Activated CD4-positive, alpha-beta T cell treated with anti-CD3 and anti-CD28 coated beads, Interleukin-2, amount 50 U/mL, for 24 hours (primary cell): ENCODE data around the gene TMEM51.

Experiments used
- DNase-seq, 2 donors: peaks; one replicate each; pipeline ENCODE4 v3.0.0-alpha.2; 2020; ENCODE audit warnings: low read depth in 1 of 2, low spot score in 1 of 2

Gene TMEM51

DNA sequence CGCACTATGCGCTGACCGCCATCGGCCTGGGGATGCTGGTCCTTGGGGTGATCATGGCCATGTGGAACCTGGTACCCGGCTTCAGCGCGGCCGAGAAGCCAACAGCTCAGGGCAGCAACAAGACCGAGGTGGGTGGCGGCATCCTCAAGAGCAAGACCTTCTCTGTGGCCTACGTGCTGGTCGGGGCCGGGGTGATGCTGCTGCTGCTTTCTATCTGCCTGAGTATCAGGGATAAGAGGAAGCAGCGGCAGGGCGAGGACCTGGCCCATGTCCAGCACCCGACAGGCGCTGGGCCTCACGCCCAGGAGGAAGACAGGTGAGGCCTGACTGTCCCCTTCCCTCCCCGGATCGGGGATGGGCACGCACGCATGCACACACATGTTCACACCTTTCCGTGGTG, 61.6 kb downstream of the TMEM51 start:
- no peak for DNase-seq

DNA sequence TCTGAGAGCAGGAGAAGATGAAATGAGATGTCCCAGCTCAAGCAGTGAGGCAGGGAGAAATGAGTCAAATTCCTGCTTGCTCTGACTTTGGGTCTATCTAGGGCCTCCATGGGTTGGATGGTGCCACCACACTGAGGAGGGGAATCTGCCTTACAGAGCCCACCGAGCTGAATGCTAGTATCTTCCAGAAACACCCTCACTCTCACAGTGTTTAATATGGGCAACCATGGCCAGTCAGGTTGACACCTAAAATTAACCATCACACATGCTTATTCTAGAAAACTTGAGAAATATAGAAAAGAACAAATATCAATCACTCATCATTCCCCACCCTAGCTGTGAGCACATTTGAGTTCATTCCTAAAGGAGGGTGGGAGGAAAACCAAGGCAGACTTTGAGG, 64.1 kb downstream of the TMEM51 start:
- DNase-seq: no peak

DNA sequence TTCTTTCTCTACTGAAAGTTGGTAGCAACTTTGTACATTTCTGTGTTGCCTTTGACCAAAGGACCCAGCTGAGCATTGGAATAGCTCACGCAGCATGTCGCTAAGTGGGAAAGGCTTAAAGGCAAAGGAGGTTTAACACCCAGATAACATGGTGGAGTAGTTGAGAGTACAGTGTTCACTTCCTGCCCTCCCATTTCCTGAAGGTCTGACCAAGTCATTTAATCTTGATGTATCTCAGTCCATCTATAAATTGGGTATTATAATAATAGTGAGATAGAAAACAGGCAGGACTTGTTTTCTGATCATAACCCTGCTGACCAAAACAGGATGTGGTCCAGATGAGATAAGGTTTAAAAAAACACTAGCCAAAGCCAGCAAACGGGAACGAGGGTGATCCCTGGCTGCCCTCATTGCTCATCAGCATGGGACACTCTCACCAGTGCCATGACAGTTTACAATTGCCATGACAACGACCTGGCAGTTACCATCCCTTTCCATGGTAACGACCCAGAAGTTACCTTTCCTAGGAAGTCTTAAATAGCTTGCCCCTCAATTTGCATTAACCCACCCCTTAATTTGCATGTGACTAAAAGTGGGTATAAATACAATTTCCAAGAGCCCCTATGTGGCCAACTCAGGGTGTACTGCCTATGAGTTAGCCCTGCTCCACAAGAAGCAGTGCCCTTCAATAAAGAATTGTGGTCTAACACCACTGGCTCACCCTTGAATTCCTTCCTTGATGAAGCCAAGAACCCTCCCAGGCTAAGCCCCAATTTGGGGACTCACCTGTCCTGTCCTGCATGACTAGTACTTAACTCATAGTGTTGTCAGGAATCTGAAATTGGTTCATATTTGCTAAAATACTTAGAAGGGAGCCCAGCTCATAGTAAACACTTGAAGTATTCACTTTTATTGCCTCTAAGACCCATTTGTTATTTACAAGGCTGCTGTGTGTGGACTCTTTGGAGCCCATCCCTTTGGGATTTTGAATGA, 65.0 kb downstream of the TMEM51 start:
- no peak for DNase-seq

DNA sequence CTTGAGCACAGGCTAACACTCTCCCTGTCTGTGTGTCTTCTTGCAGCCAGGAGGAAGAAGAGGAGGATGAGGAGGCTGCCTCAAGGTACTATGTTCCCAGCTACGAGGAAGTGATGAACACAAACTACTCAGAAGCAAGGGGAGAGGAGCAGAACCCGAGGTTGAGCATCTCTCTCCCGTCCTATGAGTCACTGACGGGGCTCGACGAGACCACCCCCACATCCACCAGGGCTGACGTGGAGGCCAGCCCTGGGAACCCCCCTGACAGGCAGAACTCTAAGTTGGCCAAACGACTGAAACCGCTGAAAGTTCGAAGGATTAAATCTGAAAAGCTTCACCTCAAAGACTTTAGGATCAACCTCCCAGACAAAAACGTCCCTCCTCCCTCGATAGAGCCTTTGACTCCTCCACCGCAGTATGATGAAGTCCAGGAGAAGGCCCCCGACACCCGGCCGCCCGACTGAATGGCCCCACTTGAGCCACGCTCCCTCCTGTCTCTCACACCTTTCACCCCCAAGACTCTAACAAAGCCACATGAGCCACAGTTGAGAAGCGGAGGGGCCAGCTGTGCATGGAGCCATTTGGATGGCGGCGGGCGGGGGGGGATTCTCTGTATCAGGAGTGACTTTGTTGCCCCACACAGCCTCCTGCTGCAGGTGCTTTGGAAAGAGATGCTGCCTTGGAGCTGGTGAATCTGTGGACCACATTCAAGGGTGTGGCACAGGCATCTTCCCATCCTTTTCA, 65.9 kb downstream of the TMEM51 start:
- no peak for DNase-seq

DNA sequence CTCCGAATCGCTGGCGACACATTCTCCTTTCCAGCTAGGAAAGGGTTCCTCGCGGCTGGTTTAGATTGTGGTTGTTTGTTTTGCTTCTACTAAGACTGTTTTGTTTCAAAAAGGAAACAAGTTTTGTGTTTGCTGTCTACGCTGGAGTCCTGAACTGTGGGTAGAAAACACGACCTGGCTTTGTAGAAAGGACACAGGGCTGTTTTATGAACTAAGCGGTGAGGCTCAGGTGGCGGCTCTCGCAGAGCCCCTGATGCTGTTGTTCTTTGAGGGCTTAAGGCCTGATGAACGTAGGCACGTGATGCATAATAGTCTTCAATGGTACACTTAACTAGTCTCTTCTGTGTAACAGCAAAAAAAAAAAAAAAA, 66.5 kb downstream of the TMEM51 start:
- DNase-seq: no peak

DNA sequence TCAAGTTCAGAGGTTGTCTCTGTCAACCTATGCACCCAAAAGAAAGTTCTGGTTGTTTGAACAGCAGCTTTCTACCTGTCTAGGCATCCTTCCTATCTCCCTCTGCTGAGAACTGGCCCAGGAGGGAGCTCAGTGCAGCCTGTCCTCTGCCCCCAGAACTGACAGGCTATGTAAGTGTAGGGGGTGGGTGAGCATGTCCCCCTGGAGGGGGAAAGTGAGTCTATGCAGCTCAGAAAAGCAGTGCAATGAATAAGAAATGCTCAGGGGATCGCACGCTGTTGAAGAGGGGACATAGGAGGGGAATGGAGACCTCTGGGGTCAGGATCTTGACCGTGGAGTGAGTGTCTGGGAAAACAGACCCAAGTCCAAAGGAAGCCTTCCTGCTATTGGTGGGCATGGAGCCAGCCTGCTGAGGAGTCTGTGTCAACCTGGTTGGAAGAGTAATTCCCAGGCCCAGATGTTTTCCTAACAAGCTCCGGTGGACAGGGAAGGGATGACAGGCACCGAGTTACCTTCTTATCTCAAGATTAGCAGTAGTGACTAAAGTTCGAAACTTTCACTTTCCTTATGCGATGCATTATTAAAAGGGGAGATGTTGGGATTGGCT, 67.4 kb downstream of the TMEM51 start:
- DNase-seq: no peak

DNA sequence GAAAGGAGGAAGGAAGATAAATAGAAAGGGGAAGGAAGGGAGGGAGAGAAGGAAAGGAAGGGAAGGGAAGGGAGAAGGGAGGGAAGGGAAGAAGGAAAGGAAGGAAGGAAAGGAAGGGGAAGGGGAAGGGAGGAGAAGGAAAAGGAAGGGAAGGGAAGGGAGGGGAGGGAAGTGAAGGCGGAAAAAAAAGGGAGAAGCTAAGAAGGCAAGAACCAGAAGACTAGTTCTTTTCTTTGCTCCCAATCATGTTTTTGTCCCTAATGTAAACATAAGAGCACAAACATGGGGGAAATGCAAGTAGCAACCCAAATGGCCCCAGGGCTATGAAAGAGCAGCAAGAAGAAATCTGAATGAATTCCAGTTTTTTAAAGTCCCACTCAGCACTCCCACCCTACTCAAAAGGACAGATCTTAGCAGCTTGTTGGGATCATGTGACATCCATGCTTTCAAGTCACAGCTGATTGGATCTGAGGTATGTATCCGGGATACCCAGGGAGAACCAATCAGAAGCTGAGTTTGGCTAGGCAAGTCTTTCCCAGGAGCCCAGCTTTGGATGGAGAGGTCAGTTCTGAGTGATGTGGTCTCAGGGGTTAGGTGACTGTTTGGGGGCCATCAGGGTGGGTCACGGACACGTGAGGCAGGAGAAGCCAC, 69.2 kb downstream of the TMEM51 start:
- DNase-seq: no peak

DNA sequence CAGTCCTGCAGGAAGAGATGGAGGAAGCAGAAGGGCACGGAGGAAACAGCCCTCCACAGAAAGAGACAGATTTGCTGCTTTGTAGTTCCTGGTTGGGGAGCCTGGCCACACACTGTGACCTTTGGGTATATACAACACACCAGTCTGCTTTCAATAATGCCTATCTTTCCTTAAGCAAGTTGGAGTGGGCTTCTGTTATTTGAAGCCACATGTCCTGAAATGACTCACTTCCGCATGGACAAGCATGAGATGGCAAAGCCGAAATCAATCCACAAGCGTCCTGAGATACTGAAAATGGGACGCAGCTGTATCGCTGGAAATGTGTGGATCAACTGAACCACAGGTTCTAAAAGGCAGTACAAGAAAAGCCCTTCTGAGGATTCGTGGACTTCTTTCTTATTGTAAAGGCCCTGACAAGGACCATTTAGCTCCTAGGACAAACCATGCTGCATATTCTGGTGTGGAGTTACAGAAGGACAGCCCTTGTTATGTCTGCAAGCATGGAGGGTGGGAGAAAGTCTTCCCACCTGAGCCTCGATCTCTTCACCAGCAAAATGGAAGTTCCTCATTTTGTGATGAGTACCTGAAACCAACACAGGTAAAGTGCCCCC, 70.8 kb downstream of the TMEM51 start:
- DNase-seq: no peak

DNA sequence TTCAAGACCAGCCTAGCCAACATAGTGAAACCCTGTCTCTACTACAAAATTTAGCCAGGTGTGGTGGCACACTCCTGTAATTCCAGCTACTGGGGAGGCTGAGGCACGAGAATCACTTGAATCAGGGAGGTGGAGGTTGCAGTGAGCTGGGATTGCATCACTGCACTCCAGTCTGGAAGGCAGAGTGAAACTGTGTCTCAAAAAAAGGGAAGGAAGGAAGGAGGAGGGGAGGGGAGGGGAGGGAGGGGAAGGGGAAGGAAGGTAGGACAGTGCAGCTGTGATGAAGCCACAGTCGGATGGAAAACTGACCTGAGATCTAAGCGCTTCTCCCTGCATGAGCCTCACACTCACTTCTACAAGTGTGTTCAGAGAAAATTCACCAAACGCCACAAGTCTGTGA, 71.4 kb downstream of the TMEM51 start:
- no peak for DNase-seq

DNA sequence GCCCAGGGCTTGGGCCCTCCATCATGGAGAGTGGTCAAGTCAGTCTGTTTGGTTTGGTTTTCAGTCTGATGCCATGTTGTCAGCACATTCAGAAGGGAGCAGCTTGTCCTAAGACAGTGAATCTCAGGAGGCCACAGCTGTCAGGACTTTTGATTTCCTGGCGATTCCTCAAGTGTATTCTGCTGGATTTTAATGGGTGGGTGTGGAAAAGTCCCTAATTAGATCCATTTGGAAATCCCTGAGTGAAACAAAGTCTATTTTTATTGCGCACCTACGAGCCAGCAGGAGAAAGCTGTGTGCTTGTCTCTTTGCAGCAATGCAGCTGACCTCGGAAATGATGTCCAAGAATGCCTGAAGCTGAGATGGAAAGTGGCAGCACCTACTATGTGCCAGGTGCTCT, 71.9 kb downstream of the TMEM51 start:
- DNase-seq: no peak

DNA sequence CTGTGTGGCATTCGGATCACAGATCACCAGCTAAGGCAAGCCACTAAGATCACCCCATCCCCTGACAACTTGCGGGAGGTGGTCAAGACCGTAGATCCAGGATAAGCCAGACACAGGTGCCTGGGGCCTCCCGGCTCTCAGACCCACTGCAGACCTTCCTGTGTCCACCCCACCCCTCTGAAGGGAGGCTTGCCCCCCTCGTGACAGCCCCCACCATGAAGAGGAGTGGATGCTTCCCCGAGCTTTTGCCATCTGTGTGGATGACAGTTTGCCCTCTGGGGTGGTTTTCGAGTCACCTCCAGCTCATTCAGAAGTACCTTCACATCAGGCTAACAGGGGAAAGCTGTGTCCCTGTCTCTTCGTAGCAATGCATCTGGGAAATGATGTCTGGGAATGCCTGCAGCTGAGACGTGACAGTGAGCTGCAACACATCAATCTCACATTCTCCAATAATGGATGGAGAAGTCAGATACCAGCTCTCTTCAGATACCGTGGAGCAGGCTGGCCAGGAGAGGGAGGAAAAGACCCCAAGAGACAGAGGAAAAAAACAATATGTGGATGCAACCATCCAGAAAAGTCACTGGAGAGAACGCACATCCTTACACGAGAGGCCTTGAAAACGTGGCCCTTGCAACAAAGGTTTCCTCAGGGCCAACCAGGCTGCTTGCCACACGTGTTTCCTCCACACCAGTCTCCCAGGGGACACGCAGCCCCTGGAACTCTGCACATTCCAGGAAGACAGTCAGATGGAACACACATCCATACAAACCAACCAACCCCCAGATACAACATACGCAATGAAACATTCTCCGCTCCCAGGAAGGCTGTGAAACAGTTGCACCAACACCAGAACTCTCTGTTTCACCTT, 73.1 kb downstream of the TMEM51 start:
- no peak for DNase-seq

DNA sequence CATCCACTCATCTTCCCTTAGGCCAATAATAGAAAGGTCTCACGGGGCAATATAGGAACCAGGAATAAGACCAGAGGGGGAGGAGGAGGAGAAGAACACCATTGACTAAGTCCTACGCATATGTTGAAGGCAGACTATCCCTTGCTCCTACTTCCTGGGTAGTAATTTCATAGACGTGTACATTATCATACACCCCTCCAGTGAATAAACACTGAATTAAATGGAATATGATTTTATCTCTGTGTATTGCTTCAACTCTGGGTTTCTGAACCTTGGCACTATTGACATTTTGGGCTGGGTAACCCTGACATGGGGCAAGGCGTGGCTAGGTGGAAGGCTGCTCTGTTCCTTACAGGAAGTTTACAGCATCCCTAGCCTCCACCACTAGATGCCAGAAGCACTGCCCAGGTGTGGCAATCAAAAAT, 76.2 kb downstream of the TMEM51 start:
- no peak for DNase-seq

DNA sequence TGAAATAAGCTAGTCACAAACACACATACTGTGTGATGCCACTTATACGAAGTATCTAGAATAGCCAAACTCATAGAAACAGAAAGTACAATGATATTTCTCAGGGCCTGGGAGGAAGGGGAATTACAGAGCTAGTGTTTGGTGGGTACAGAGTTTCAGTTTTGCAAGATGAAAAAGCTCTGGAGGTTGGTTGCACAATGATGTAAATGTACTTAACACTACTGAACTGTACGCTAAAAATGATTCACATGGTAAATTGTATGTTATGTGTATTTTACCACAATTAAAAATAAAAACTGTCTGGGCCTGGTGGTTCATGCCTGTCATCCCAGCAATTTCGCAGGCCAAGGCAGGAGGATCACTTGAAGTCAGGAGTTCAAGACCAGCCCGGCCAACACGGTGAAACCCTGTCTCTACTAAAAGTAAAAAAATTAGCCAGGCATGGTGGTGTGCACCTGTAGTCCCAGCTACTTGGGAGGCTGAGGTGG, 78.2 kb downstream of the TMEM51 start:
- peak in 1 of 2 donors; percentile 28 for DNase-seq

DNA sequence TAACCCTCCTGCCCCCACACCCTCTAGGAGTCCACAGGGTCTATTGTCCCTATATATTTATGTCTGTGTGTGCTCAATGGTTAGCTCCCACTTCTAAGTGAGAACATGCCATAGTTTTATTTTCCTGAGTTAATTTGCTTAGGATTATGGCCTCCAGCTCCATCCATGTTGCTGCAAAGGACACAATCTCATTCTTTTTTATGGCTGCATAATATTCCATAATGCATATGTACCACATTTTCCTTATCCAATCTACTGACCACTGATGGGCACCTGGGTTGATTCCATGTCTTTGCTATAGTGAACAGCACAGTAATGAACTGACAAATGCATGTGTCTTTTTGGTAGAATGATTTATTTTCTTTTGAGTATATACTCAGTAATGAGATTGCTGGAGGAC, 80.1 kb downstream of the TMEM51 start:
- DNase-seq: no peak

DNA sequence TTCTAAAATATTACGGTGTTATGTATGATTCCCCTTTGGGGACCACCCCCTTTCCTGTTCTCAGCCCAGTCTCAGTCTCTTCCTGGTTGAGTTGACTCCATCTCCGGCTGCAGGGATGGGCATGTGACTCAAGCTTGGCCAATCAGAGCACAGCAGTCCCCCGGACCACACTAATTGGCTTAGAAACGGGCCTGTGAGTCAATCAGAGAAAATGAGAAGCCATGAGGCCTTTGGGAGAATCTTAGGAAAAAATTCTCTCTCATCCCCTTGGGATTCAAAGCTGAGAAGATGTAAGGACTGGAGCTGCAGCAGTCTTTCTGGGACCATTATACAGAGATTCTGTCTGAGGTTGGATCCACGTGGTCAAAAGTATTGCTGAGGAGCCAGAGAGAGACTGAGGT, 82.8 kb downstream of the TMEM51 start:
- DNase-seq: no peak

DNA sequence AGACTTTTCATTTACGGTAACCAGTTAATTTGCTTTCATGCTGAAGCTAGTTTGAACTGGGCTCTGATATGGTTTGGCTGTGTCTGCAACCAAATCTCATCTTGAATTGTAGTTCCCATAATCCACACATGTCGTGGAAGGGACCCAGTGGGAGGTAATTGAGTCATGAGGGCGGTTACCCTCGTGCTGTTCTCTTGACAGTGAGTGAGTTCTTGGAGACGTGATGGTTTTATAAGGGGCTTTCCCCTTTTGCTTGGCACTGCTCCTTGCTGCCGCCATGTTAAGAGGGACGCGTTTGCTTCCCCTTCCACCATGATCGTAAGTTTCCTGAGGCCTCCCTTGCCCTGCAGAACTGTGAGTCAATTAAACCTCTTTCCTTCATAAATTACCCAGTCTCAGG, 83.2 kb downstream of the TMEM51 start:
- DNase-seq: no peak

DNA sequence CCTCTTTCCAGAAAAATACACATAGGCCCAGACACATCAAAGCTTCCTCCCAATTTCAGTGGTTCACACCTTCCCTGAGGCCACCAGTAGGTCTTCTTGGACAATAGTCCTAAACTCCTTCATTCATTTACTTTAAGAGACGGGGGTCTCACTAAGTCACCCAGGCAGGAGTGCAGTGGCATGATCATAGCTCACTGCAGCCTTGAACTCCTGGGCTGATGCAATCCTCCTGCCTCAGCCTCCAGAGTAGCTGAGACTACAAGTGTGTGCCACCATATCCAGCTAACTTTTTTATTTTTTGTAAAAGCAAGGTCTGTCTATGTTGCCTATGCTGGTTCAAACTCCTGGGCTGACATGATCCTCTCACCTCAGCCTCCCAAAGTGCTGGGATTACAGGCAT, 85.2 kb downstream of the TMEM51 start:
- no peak for DNase-seq

DNA sequence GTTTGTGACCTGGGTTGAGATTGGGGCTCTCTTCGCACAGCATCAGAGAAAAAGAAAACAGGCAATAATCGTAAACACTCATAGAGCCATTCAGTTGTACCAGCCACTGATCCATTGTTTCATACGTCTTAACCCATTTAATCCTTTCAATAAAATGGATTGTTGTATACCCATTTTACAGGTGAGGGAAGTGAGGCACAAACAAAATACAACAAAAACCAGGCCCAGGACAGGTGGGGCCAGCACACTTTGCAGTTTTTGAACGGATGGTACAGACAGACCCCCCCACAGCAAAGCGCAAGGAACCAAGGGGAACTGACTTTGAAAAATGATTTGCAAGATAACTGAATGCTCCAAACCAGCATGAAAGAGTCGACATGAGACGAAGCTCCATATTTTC, 89.2 kb downstream of the TMEM51 start:
- DNase-seq: no peak

DNA sequence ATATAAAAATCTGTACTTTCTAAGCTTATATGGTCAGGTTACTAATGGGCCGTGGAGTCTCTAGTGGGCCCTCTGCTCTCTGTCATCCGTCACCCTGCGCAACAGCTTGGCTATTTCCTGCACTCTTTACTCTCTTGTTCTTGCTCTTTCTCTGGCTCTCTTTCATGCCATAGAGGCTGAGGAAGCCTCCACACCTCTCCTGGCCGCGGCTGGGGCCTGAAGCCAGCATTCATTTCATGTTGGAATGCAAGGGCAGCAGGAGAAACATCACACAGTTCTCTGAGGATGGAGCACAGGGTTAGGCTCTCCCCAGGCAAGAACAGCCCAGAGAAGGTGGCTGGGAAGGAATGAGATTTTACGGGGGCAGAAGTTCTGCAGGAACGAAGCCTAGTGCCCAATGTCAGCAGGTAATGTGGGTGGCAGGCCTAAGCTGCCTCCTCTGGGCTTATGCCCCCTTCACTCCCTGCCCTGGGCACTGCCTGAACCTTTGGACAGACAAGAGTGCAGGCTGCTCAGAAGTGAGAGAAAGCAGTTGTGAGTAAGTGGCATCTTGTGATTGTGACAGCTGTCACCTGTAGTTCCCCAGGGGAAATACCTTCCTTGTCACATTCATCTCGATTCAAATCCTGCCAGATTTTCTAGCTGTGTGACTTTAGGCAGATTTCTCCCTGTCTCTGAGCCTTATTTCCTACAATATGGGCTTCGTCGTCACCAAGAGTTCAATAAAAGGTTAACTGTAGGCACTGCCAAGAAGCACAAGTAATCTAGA, 89.9 kb downstream of the TMEM51 start:
- DNase-seq: no peak
